ENCODE data around the gene SEPTIN7. TPM values are rescaled to one million over a fixed set of nuclear protein-coding genes. Genes with fewer than 3 reads are reported as not detected.

SEPTIN7 gene
- total RNA-seq, 1 experiment from 2014 or later, result 140 TPM

GRCh38 chr7:35849954-35850353, 49.1 kb downstream of the SEPTIN7 start:
- intact Hi-C loops (cut with micrococcal nuclease), result no loop called here
- Histone ChIP-seq H3K9me3 (ENCODE audit: control insufficient read depth in 1 of 2, insufficient read depth in 1 of 2, low read depth in 1 of 2, low read length in 2 of 2) (no peaks in the 10 kb centered on the region), H3K9me2 (ENCODE audit: insufficient read depth) (no peaks in the 10 kb centered on the region), H3K4me1 (ENCODE audit: control insufficient read depth in 1 of 2, insufficient read depth in 2 of 2, low read length in 2 of 2) (no peaks in the 10 kb centered on the region), H4K20me1 (ENCODE audit: insufficient read depth) (no peaks in the 10 kb centered on the region), H2AFZ (ENCODE audit: low read depth, low read length, poor library complexity, severe bottlenecking) (no peak overlapping the region), H3K79me2 (ENCODE audit: insufficient read depth, low read length) (peaks cover 89% of the 10 kb centered on the region), H3K4me3 (replicated peaks in 1 of 2; ENCODE audit: low read depth in 1 of 2, low read length in 2 of 2) (no peak overlapping the region), H3K27me3 (ENCODE audit: insufficient read depth, low read length) (no peaks in the 10 kb centered on the region), H3K4me2 (ENCODE audit: low read length) (no peak overlapping the region), H3K36me3 (ENCODE audit: control insufficient read depth in 1 of 2, insufficient read depth in 2 of 2, low read length in 2 of 2) (peaks cover 0 to 2% of the 10 kb centered on the region in 2 experiments; a peak in 2 of 4 replicates), H3K27ac (ENCODE audit: low read depth, low read length) (no peak overlapping the region), H3K9ac (ENCODE audit: low read length) (no peak overlapping the region)
- ChIA-PET RAD21 (ENCODE audit: low non-redundant PET in 1 of 2, low total read pairs in 2 of 2, uncharacterized antibody in 2 of 2, unreplicated experiment in 2 of 2) (no interaction called here), POLR2A (no interaction called here), CTCF (no interaction called here)
- DNase-seq (ENCODE audit: low read depth, low spot score) (no peak), ATAC-seq (no peak)
- no TSS peak for BruUV-seq (replicated peaks)
- TF ChIP-seq, protein P1, sequence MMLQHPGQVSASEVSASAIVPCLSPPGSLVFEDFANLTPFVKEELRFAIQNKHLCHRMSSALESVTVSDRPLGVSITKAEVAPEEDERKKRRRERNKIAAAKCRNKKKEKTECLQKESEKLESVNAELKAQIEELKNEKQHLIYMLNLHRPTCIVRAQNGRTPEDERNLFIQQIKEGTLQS (IDR thresholded peaks at IDR 0.05), result no peak
- no peak for TF ChIP-seq ELF1 (IDR thresholded peaks at IDR 0.05; ENCODE audit: borderline replicate concordance, low read depth)
- TF ChIP-seq RAD21 (IDR thresholded peaks at IDR 0.05; ENCODE audit: low read depth), result no peak
- no peak for TF ChIP-seq POLR2A (IDR thresholded peaks at IDR 0.05; ENCODE audit: borderline replicate concordance, extremely low read depth, insufficient read depth, insufficient read length)
- no peak for TF ChIP-seq CEBPB (IDR thresholded peaks at IDR 0.05; ENCODE audit: low read depth)
- no peak for TF ChIP-seq EGR1 (IDR thresholded peaks at IDR 0.05; ENCODE audit: low read depth)

Other genes starting within 250 kb of the SEPTIN7 start
- gene HERPUD2, start 105.9 kb upstream of the SEPTIN7 start, total RNA-seq (2021; ENCODE audit: unreplicated experiment), result 20.5 TPM

Data from HCT116 (cell line).